ENCODE data around the gene FAM162B.

DNA sequence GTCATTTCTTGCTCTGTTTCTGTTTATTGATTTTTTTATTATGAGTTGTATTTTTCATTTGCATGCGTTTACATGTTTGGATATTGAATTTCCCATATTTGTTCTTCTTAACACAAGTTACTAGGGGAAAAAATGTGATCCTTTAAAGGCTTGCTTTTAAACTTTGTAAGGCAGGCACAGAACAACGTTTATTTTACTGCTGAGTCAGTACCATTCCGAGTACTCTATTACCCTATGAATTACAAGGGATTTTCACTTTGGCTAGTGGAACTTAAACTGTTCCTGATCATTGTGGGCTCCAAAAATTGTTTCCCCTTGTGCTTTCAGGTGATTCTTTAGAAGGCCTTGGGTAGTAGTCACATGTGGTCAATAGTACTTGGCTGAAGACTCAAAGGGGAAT lies 28.5 kb downstream of the FAM162B start:
- TF ChIP-seq, protein P1, sequence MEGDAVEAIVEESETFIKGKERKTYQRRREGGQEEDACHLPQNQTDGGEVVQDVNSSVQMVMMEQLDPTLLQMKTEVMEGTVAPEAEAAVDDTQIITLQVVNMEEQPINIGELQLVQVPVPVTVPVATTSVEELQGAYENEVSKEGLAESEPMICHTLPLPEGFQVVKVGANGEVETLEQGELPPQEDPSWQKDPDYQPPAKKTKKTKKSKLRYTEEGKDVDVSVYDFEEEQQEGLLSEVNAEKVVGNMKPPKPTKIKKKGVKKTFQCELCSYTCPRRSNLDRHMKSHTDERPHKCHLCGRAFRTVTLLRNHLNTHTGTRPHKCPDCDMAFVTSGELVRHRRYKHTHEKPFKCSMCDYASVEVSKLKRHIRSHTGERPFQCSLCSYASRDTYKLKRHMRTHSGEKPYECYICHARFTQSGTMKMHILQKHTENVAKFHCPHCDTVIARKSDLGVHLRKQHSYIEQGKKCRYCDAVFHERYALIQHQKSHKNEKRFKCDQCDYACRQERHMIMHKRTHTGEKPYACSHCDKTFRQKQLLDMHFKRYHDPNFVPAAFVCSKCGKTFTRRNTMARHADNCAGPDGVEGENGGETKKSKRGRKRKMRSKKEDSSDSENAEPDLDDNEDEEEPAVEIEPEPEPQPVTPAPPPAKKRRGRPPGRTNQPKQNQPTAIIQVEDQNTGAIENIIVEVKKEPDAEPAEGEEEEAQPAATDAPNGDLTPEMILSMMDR (IDR thresholded peaks at IDR 0.05) = no peak
- TF ChIP-seq POLR2A (IDR thresholded peaks at IDR 0.05) = no peak

All from prostate gland (tissue), 2 donors.